GM23248 (cell line): ENCODE measurements around the gene ZMIZ1. TPM values are rescaled to one million over a fixed set of nuclear protein-coding genes. Genes with fewer than 3 reads are reported as not detected.
A peak's percentile ranks its signal among the peaks of the same experiment; 100 is the strongest.

Experiments used
- DNase-seq: peaks from one replicate; pipeline ENCODE4 v3.0.0-alpha.2; 2015
- H2AFZ ChIP-seq: fragments of 200-600 bp; sonication (generic); 2 replicates; pipeline ENCODE4 v1.6.1; 2016; ENCODE audit warnings: antibody characterized with exemption
- H3F3A ChIP-seq: fragments of 200-600 bp; sonication (generic); 2 replicates; pipeline ENCODE4 v1.6.1; 2016; ENCODE audit warnings: mild to moderate bottlenecking, antibody characterized with exemption, mixed run types; ENCODE audit not compliant: insufficient read depth
- H3K27ac ChIP-seq: fragments of 200-600 bp; sonication (generic); 2 replicates; pipeline ENCODE4 v1.5.1; 2016; ENCODE audit warnings: mild to moderate bottlenecking
- H3K27me3 ChIP-seq: fragments of 200-600 bp; sonication (generic); replicated peaks from 2 replicates; pipeline ENCODE4 v1.6.1; 2016; ENCODE audit warnings: mild to moderate bottlenecking; ENCODE audit not compliant: insufficient read depth
- H3K36me3 ChIP-seq: fragments of 200-600 bp; sonication (generic); 2 replicates; pipeline ENCODE4 v1.6.1; 2016; ENCODE audit warnings: low read depth, mild to moderate bottlenecking
- H3K4me1 ChIP-seq: fragments of 200-600 bp; sonication (generic); 2 replicates; pipeline ENCODE4 v1.6.1; 2016; ENCODE audit warnings: mild to moderate bottlenecking; ENCODE audit not compliant: insufficient read depth
- H3K4me2 ChIP-seq: fragments of 200-600 bp; sonication (generic); one replicate; pipeline ENCODE4 v1.6.1; 2016; ENCODE audit warnings: mild to moderate bottlenecking; ENCODE audit not compliant: unreplicated experiment
- H3K4me3 ChIP-seq: fragments of 200-600 bp; sonication (generic); 2 replicates; pipeline ENCODE4 v1.5.1; 2016; ENCODE audit warnings: mild to moderate bottlenecking
- H3K79me2 ChIP-seq: fragments of 200-600 bp; sonication (generic); 2 replicates; pipeline ENCODE4 v1.6.1; 2016; ENCODE audit warnings: mild to moderate bottlenecking; ENCODE audit not compliant: insufficient read depth
- H3K9ac ChIP-seq: fragments of 200-600 bp; sonication (generic); 2 replicates; pipeline ENCODE4 v1.6.1; 2016; ENCODE audit warnings: mild to moderate bottlenecking
- H3K9me2 ChIP-seq: fragments of 200-600 bp; sonication (generic); 2 replicates; pipeline ENCODE4 v1.6.1; 2016; ENCODE audit warnings: mixed run types, mild to moderate bottlenecking, moderate library complexity; ENCODE audit not compliant: insufficient read depth
- H3K9me3 ChIP-seq: fragments of 200-600 bp; sonication (generic); one replicate; pipeline ENCODE4 v1.6.1; 2017; ENCODE audit warnings: low read depth
- H4K20me1 ChIP-seq: fragments of 200-600 bp; sonication (generic); 2 replicates; pipeline ENCODE4 v1.6.0; 2016; ENCODE audit not compliant: insufficient read depth
- EZH2 ChIP-seq: fragments of 200-600 bp; sonication (generic); IDR thresholded peaks from 2 replicates; pipeline ENCODE4 v1.6.1; 2018; ENCODE audit warnings: antibody characterized with exemption, mild to moderate bottlenecking; ENCODE audit not compliant: insufficient read depth, poor library complexity, severe bottlenecking
- EZH2phosphoT487 ChIP-seq: fragments of 200-600 bp; sonication (generic); IDR thresholded peaks from 2 replicates; pipeline ENCODE4 v1.6.1; 2018; ENCODE audit warnings: antibody characterized with exemption, moderate library complexity, mild to moderate bottlenecking, low read depth; ENCODE audit not compliant: insufficient read depth
- WGBS, 2 experiments: methylation state at CpG; one replicate each; pipeline ENCODE4 v1.1.6; 2015 to 2017; ENCODE audit warnings: low lambda C conversion rate in 2 of 2, low coverage in 1 of 2; ENCODE audit errors: missing lambda C conversion rate in 2 of 2; 5-methylcytosine and 5-hydroxymethylcytosine counted together
- in situ Hi-C: fragments of 300-500 bp; cut with MboI; formaldehyde crosslinking; loops from 2 replicates; pipeline ENCODE4 v1.15.0; 2020
- polyA plus RNA-seq: library from polyadenylated mRNA; unstranded; fragments of >200 nt; fragmentation: Nextera tagmentation; extraction: Ambion mirVana; gene quantifications from 2 replicates; pipeline ENCODE4 v1.2.1, GENCODE V29; 2016
- total RNA-seq: library from RNA; depleted of rRNA; stranded (reverse); fragments of >200 nt; shearing (Covaris generic); gene quantifications from 2 replicates; pipeline ENCODE4 v1.2.3, GENCODE V29; 2014

ZMIZ1 gene
- total and polyA plus RNA-seq, 2 experiments from 2014 or later: 21.9 to 28.4 TPM

DNA sequence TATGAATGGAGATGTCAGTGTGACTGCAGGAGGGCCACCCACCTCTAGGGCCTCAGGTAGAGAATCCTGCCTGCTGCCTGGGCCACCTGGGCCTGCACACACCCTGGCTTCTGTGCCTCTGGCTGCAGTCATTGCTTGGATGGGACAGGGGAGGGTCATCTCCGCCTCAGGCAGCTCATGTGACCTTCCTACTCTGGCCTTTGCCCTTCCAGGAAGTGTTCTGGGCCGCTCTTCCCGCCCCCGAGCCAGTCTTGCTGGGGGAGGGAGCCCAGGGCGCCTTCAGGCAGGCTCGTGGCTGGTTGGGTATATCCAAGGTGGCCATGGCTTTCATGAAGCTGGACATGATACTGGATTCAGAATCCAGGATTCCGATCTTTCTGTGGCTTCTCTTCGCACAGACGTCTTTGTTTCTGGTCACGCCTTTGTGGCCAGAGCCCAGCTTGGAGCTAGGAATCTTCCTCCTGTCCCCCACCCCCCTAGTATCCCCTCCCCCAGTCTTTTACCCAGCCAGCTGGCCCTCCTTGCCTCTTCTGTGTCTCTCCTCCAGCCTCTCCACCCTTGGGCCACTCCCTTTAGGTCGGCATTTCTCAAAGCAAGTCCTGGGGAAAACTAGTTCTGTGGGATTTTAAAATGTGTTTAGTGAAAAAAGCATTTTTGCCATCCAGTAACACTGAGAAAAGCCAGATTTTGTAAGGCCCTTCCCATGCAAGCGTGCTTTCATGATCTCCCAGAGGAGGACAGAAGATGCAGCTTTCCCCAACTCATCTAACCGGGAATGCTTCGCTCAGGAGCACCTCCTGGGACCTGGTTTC is 119.6 kb downstream of the ZMIZ1 start:
- peak overlapping the region; percentile 17 for H3K27ac ChIP-seq
- 44 to 50% methylated on average over 13 to 14 of the region's 14 CpGs for WGBS, 2 experiments
- peaks cover 64% of the 10 kb centered on the region for H3K79me2 ChIP-seq
- no peak for DNase-seq
- no peaks in the 10 kb centered on the region for H3K9me3 ChIP-seq
- H3K4me3 ChIP-seq: no peak overlapping the region
- H4K20me1 ChIP-seq: no peaks in the 10 kb centered on the region
- H3K4me2 ChIP-seq: no peak overlapping the region
- H3K36me3 ChIP-seq: 0 out of 2 replicates have a peak, but pooled peaks cover 4% of the 10 kb centered on the region
- no peak overlapping the region for H2AFZ ChIP-seq
- no peaks in the 10 kb centered on the region for H3K9me2 ChIP-seq
- peaks cover 61% of the 10 kb centered on the region for H3F3A ChIP-seq
- H3K27me3 ChIP-seq: no peaks in the 10 kb centered on the region
- H3K4me1 ChIP-seq: peaks cover 78% of the 10 kb centered on the region
- in situ Hi-C loops: no loop called here
- H3K9ac ChIP-seq: no peak overlapping the region
- no peak for TF ChIP-seq EZH2phosphoT487
- no peak for TF ChIP-seq EZH2

DNA sequence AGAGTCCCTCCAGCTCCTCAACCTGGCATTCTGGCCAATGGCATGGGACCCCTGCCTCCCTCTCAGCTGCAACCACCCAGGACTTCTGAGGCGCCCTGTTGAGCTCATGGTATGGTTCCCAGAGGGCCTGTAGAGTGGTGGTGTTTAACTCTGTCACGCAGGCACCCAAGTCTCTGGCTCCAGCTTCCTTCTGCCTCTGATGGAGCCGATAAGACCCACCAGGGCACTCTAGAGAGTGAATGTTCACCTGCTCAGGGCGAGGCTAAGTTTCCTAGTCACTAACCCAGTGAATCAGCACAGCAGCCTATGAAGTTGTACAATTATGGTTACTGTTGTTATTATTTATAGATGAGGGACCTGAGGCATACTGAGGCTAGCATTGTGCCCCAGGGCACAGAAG is 120.4 kb downstream of the ZMIZ1 start:
- H3K4me2 ChIP-seq: peak overlapping the region; percentile 49

DNA sequence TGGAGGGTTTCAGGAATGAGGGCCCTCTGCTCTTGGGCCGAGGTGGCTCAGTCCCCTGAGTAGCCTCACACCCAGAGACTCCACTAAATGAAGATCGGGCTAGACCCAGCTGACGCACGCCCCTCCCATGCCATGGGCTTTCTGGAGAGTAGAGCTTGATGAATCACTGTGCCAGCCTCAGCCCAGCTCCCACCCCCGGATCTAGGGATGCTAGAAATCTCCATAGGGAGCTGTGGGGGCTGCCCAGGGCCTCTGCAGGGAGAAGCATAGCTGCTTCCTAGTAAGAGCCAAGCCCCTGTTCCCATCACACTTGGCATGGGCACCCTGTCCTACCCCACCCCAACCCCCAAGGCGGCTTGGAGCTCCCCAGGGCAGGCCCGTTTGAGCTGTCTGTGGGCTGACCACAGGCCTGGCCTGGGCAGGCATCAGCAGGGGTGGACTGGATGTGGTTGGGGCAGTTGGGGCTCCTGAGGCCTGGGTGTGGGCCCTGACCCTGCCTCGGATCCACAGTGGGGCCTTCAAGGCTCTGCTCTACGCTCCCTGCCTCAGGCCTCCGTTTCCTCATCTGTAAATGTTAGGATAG is 121.2 kb downstream of the ZMIZ1 start:
- Histone ChIP-seq H3K4me3 (no peak overlapping the region), H3K79me2 (peaks cover 73% of the 10 kb centered on the region), H4K20me1 (no peaks in the 10 kb centered on the region), H3K27ac (peak overlapping the region; percentile 17), H2AFZ (no peak overlapping the region), H3K36me3 (0 out of 2 replicates have a peak, but pooled peaks cover 4% of the 10 kb centered on the region), H3K4me1 (peaks cover 63% of the 10 kb centered on the region), H3K9ac (peak overlapping the region; percentile 31; the same call in 1 of the 2 replicates), H3K27me3 (no peaks in the 10 kb centered on the region), H3K9me2 (no peaks in the 10 kb centered on the region), H3K9me3 (no peaks in the 10 kb centered on the region), H3K4me2 (peak overlapping the region; percentile 49), H3F3A (peaks cover 60% of the 10 kb centered on the region)
- WGBS, 2 experiments: 73 to 76% methylated on average over 10 of the region's 10 CpGs
- TF ChIP-seq EZH2: no peak
- no peak for TF ChIP-seq EZH2phosphoT487
- in situ Hi-C loops: loop anchor here (10.0 kb wide), 2 partner anchors 115 to 1145 kb away; no protein-coding TSS in a partner anchor
- DNase-seq: peak; percentile 83

More for the DNA sequence above, 120.4 kb downstream of the ZMIZ1 start:
- H3K4me1 ChIP-seq: peaks cover 70% of the 10 kb centered on the region
- 0 out of 2 replicates have a peak, but pooled peaks cover 4% of the 10 kb centered on the region for H3K36me3 ChIP-seq
- H3K9me2 ChIP-seq: no peaks in the 10 kb centered on the region
- peaks cover 58% of the 10 kb centered on the region for H3F3A ChIP-seq
- H2AFZ ChIP-seq: no peak overlapping the region
- no peak for TF ChIP-seq EZH2
- no peak for TF ChIP-seq EZH2phosphoT487
- no peak overlapping the region for H3K4me3 ChIP-seq
- in situ Hi-C loops: no loop called here
- H3K27ac ChIP-seq: peak overlapping the region; percentile 17
- peak overlapping the region; percentile 31; the same call in 1 of the 2 replicates for H3K9ac ChIP-seq
- WGBS, 2 experiments: 86 to 88% methylated on average over 4 of the region's 4 CpGs
- no peaks in the 10 kb centered on the region for H3K9me3 ChIP-seq
- no peak for DNase-seq
- no peaks in the 10 kb centered on the region for H3K27me3 ChIP-seq
- no peaks in the 10 kb centered on the region for H4K20me1 ChIP-seq
- peaks cover 67% of the 10 kb centered on the region for H3K79me2 ChIP-seq

DNA sequence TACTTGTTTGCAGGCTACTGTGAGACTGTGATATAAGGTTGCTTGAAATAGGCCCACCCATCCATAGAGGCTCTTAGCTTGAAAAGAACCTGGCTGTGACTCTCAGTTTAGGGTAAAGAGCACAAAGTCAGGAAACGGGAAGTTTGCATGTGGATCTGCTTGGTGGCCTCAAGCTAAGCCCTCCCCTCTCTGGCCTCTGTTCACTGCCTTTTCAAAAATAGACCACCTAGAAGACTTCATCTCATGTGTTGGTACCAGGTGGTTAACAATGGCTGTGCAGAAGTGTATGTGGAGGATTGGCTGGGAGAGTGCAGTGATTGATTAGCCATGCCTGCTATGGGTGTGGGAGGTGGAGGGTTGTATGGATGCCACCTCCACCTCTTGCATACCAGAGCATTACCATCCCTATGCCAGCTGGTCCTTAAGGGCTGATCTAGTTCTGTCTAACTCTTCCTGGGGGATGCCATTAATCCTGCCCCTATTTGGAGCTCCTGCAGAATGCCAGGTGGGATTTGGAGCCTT is 122.0 kb downstream of the ZMIZ1 start:
- 90 to 92% methylated on average over 1 of the region's 1 CpG for WGBS, 2 experiments
- Histone ChIP-seq H3K79me2 (peaks cover 75% of the 10 kb centered on the region), H3K9me2 (no peaks in the 10 kb centered on the region), H4K20me1 (no peaks in the 10 kb centered on the region), H3K9me3 (no peaks in the 10 kb centered on the region), H3K4me2 (no peak overlapping the region), H3K27me3 (no peaks in the 10 kb centered on the region), H3K36me3 (0 out of 2 replicates have a peak, but pooled peaks cover 4% of the 10 kb centered on the region), H3K9ac (no peak overlapping the region), H3K4me1 (peaks cover 59% of the 10 kb centered on the region), H2AFZ (no peak overlapping the region), H3K4me3 (no peak overlapping the region), H3F3A (peaks cover 56% of the 10 kb centered on the region), H3K27ac (peak overlapping the region; percentile 79; the same call in 1 of the 2 replicates)
- no peak for DNase-seq
- TF ChIP-seq EZH2: no peak
- TF ChIP-seq EZH2phosphoT487: no peak
- in situ Hi-C loops: loop anchor here (10.0 kb wide), 2 partner anchors 116 to 1146 kb away; no protein-coding TSS in a partner anchor
